ENCODE results near the gene RASSF7.

- TF ChIP-seq CTCF (conservative IDR thresholded peaks at IDR 0.05 in 1 of 2, IDR thresholded peaks at IDR 0.05 in 1 of 2; ENCODE audit: extremely low read depth in 1 of 2, insufficient read depth in 1 of 2, low read depth in 1 of 2, low read length in 2 of 2), result no peak
- TF ChIP-seq EZH2 (IDR thresholded peaks at IDR 0.05; ENCODE audit: borderline replicate concordance, low read length), result no peak
Observed at GRCh38 chr11:529728-530411, 30.9 kb upstream of the RASSF7 start.

All from mammary epithelial cell (primary cell).